HFFc6 (cell line): Measurements from ENCODE around the gene NPNT. TPM values are rescaled to one million over a fixed set of nuclear protein-coding genes. Genes with fewer than 3 reads are reported as not detected.

Source experiments
- DNase-seq: peaks from one replicate; pipeline ENCODE4 v3.0.0-alpha.2; 2018
- H3K27ac Mint-ChIP-seq: 2 replicates; pipeline ENCODE4 v1.8.0; 2020; ENCODE audit warnings: mild to moderate bottlenecking, mixed read lengths
- H3K27me3 Mint-ChIP-seq: 2 replicates; pipeline ENCODE4 v1.8.0; 2021; ENCODE audit warnings: mild to moderate bottlenecking, moderate library complexity, mixed read lengths; ENCODE audit not compliant: insufficient read depth
- H3K36me3 Mint-ChIP-seq: 2 replicates; pipeline ENCODE4 v1.8.0; 2021; ENCODE audit warnings: low read depth, mixed read lengths
- H3K4me1 Mint-ChIP-seq: 2 replicates; pipeline ENCODE4 v1.8.0; 2020; ENCODE audit warnings: low read depth, mixed read lengths
- H3K4me3 Mint-ChIP-seq: 2 replicates; pipeline ENCODE4 v1.8.0; 2020; ENCODE audit warnings: mild to moderate bottlenecking, moderate library complexity, mixed read lengths
- H3K9me3 Mint-ChIP-seq: 2 replicates; pipeline ENCODE4 v1.8.0; 2020; ENCODE audit warnings: mild to moderate bottlenecking, mixed read lengths
- CTCF ChIP-seq: fragments of 200-600 bp; sonication (generic); IDR thresholded peaks from 2 replicates; pipeline ENCODE4 v1.5.0; 2021; ENCODE audit warnings: antibody characterized with exemption, mild to moderate bottlenecking
- total RNA-seq, 6 experiments: library from RNA; stranded (reverse); fragmentation: NEBNext Ultra II Directional; extraction: Animal tissue kit (Norgen Biotek cat#: 25700); gene quantifications; 2 replicates in 1 of 6; 3 replicates in 5 of 6; pipeline ENCODE4 v1.2.3, GENCODE V29; 2021

The NPNT gene
- total RNA-seq, 6 experiments from 2014 or later, result not detected

- no peak for DNase-seq
- TF ChIP-seq CTCF, result no peak
- H3K27me3 Mint-ChIP-seq, result peaks cover 5% of the 10 kb centered on the region
- no peak overlapping the region for H3K4me3 Mint-ChIP-seq
- no peaks in the 10 kb centered on the region for H3K9me3 Mint-ChIP-seq
- peaks cover 19% of the 10 kb centered on the region for H3K4me1 Mint-ChIP-seq
- H3K36me3 Mint-ChIP-seq, result no peaks in the 10 kb centered on the region
- no peak overlapping the region for H3K27ac Mint-ChIP-seq
Observed at GRCh38 chr4:105970371-105970770, 75.1 kb downstream of the NPNT start.

- no peak overlapping the region for H3K4me3 Mint-ChIP-seq
- peaks cover 12% of the 10 kb centered on the region for H3K4me1 Mint-ChIP-seq
- TF ChIP-seq CTCF, result no peak
- no peak for DNase-seq
- H3K9me3 Mint-ChIP-seq, result no peaks in the 10 kb centered on the region
- H3K36me3 Mint-ChIP-seq, result no peaks in the 10 kb centered on the region
- H3K27ac Mint-ChIP-seq, result no peak overlapping the region
- H3K27me3 Mint-ChIP-seq, result peaks cover 5% of the 10 kb centered on the region
Observed at GRCh38 chr4:105971036-105971435, 75.8 kb downstream of the NPNT start.

DNA sequence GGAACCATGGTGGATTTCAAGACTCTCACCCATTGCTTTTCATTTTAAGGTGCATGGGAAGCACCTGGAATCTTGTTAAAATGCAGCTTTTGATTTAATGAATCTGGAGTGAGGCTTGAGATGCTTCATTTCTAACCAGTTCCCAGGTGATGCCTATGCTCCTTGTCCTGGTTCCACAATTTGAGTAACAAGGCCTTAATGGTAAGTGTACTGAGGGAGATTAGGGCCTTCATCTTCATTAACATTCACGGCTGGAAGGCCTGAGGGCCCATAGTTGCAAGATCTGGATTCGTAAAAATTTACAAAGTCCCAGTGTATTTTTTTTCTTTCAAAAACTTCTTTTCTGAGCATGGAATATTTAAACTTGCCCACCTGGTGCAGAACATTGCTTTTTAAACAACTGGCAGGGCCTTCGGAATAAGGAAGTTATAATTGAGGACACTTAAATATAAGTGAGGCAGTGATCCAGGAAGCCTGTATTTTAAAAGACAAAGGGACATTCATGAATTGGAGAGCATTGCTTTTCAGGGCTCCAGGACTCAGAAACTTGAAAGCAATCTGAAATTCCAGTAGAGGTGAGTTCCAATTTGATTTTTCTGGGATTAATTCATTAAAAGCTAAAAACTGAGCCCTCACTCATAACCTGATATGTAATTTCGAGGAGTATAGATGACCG, 77.8 kb downstream of the NPNT start:
- no peak overlapping the region for H3K4me3 Mint-ChIP-seq
- no peaks in the 10 kb centered on the region; the same call in 1 of the 2 replicates for H3K4me1 Mint-ChIP-seq
- peaks cover 3% of the 10 kb centered on the region; the same call in 1 of the 2 replicates for H3K36me3 Mint-ChIP-seq
- no peak overlapping the region for H3K27ac Mint-ChIP-seq
- peaks cover 2% of the 10 kb centered on the region for H3K27me3 Mint-ChIP-seq
- TF ChIP-seq CTCF, result no peak
- no peaks in the 10 kb centered on the region; the same call in 1 of the 2 replicates for H3K9me3 Mint-ChIP-seq
- no peak for DNase-seq

- Mint-ChIP-seq H3K4me1 (peaks cover 19% of the 10 kb centered on the region), H3K4me3 (no peak overlapping the region), H3K9me3 (peaks cover 4% of the 10 kb centered on the region), H3K27me3 (peaks cover 2% of the 10 kb centered on the region; the same call in 1 of the 2 replicates), H3K27ac (no peak overlapping the region), H3K36me3 (peaks cover 9% of the 10 kb centered on the region)
- no peak for DNase-seq
- no peak for TF ChIP-seq CTCF
Observed at GRCh38 chr4:105976915-105977314, 81.6 kb downstream of the NPNT start.

DNA sequence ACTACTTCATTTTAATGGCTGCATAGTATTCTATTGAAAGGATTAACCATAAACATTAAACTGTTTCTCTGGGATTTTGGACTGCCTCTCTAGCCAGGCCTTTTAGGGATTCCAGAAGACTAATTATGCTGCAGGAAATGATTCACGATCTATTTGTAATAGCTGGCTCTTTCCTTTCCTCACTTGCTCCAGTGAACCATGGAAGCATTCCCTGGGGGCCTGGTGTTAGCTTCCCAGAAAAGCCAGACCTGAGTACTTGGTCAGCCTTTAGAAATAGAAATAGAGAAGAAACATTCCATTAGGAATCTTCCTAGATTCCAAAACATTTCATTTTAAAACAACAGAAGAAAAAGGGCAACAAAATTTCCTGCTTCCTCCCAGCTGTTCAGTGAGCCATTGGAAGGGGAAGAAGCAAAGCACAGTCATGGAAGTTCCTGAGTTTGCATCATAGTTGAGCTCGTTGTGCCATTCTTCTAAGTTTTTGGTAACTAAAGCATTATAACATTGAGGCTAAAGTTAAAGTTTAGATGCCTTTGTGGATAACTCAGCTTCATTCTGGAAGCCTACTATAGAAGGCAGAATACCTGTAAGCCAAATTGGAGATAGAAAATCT, 83.5 kb downstream of the NPNT start:
- Mint-ChIP-seq H3K9me3 (peaks cover 4% of the 10 kb centered on the region), H3K36me3 (peaks cover 9% of the 10 kb centered on the region), H3K27me3 (peaks cover 2% of the 10 kb centered on the region; the same call in 1 of the 2 replicates), H3K4me3 (no peak overlapping the region), H3K27ac (peak overlapping the region; percentile 72; the same call in 1 of the 2 replicates), H3K4me1 (peaks cover 19% of the 10 kb centered on the region)
- DNase-seq, result peak; percentile 52
- no peak for TF ChIP-seq CTCF
